ENCODE data around the gene PBXIP1.
"Not testable (repeated sequence)": the region's sequence is repeated elsewhere in the genome, so short reads cannot be mapped to it uniquely, and the experiment has no call there.

The PBXIP1 gene

GRCh38 chr1:154994591-154994990, 38.7 kb upstream of the PBXIP1 start:
- no peak for DNase-seq

DNA sequence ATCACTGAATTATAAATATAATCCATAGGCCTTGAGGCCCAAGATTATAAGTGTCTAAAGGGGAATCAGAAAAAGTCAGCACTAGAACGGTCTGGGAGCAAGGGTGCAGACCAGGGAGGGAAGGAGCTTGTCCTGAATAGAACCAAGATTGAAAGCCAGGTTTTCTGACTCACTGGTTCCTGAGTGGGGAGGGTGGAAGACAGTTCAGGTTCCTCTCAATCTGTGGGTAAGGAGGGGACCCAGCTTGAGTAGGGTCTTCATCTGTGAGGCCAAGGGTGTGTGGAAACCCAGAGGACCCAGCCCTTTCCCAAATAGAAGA, 38.3 kb upstream of the PBXIP1 start:
- no peak for DNase-seq

DNA sequence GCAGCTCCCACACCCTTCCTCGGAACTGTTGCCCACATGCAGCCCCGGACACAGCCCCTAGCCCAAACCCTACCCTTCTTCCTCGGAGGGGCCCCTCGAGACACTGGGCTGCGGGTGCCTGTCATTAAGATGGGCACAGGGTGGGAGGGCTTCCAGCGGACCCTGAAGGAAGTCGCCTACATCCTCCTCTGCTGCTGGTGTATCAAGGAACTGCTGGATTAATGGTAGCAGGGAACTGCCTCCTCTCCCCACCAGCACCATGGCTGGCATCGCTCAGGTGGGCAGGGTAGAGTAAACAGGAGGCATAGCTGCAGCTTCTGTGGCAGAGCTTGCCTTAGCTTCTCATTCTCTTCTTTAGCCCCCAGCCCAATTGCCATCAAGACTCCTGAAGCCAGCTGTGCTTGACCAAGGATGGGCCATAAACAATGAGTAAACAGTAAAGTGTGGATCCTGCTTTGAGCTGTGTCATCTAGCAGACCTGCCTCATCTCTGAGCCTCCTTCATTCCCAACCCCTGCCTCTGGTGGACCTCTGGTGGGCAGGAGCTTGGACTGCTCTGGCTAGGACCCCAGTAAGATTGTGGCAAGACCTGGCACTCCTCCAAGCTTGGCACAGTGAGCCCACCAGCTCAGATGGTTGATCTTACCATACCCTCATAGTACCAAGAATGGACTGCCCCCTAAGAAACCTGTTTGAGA, 37.8 kb upstream of the PBXIP1 start, which contains the start of gene LENEP:
TSS of gene LENEP (plus strand) at position 15 of the 697 bp plus-strand sequence. CDS start at position 37, 22 bp downstream.
- no peak for DNase-seq

DNA sequence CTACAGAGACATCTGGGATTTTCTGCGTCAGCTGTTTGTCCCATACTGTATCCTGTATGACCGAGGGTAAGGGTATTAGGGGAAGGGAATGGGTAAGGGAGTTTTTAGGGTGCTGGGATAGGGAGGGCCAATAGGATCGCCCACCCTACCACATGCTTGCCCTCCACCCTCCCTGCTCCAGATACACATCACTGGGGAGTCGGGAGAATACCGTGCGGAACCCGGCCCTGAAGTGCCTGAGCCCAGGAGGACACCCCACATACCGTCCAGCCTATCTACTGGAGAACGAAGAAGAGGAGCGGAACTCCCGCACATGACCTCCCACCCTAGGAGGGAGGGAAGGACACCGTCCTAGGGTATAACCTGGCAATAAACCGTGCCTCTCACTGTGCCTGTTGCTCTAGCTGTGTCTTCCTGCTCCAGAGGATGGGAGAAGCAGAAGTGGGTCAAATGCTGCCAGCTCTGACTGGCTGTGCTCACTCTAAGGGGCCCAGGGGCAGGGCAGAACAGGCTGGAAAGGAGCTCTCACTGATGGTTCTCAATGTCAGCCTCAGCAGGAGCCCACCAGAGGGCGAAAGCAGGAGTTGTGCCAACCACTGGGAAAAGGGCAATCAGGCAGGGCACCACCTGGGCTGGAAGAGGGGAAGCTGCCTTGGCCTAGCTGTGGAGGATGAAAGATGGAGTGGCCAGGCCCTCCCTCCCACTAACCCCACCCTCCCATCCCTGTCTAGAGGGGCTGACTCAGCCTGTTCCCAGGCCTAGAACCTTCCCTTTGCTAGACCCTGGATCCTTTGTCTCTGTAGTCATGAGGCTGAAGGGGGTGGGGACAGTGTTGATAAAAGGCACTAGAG, 37.0 kb upstream of the PBXIP1 start:
- no peak for DNase-seq

DNA sequence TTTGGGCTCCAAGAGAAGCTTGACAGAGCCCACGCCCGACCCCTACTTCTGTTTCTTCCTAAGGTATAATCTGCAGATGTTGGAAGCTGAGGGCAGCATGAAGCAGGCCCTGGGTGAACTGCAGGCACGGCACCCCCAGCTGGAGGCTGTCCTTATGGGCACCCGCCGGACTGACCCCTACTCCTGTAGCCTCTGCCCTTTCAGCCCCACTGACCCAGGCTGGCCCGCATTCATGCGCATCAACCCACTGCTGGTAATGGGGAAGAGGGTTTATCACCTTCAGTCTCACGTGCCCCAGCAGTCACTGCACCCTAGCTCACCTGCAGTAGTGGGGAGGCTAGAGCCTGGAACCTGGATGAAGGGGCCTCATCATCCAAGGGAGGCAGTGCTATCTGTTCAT, 34.4 kb upstream of the PBXIP1 start:
- no peak for DNase-seq

DNA sequence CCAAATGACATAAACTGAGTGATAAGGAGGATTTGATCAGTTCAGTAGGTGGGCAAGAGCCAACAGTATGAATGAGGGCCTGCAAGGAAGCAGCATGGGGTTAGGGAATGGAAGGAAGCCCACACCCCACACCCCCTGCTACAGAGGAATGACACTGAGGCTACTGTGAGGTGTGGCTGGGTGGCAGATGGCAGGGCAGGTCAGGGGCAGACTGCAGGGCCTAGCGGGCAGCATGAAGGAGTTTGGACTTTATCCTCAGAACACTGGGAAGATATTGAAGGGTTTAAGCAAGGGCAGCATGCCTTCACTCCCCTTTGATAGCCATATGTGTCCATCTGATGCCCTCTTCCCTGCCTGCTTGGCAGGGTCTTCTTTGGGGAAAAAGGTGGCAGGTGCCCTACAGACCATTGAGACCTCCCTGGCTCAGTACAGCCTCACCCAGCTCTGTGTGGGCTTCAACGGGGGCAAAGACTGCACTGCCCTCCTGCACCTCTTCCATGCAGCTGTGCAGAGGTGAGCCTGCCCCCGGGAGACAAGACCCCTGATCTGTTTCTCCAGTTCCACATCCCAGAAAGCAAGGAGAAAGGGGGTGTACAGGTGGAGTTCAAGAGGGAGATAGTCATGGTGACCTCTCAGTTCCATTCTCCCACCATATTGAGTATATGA, 33.4 kb upstream of the PBXIP1 start:
- DNase-seq = no peak

- DNase-seq = no peak
These were observed 32.4 kb upstream of the PBXIP1 start for GRCh38 chr1:154988058-154988954.

DNA sequence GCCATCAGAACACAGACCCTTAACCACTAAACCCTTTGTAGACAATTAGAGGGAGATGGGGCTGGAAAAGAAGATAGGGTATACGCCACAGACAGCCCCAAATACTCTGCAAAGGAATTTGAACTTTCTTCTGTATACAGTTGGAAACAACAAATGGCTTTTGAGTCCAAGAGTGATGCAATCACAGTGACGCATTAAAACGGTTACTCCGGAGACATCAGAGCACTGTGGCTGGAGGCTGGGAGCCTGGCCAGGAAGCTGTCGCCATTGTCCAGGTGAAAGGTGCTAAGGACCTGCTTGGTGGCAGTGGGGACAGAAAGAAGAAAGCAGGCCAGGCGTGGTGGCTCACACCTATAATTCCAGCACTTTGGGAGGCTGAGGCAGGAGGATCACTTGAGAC, 31.4 kb upstream of the PBXIP1 start:
- DNase-seq = no peak

DNA sequence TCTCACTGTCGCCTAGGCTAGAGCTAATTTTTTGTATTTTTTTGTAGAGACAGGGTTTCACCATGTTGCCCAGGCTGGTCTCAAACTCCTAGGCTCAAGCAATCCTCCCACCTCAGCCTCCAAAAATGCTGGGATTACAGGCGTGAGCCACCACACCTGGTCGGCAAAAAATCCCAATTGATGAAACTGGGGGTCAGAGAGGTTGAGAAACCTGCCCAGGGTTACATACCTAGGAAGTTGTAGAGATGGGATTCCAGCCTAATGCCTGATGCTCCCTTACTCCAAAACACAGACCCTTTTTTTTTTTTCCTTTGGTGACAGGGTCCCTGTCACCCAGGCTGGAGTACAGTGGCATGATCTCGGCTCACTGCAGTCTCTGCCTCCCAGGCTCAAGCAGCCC, 30.8 kb upstream of the PBXIP1 start:
- not testable (repeated sequence) for DNase-seq

DNA sequence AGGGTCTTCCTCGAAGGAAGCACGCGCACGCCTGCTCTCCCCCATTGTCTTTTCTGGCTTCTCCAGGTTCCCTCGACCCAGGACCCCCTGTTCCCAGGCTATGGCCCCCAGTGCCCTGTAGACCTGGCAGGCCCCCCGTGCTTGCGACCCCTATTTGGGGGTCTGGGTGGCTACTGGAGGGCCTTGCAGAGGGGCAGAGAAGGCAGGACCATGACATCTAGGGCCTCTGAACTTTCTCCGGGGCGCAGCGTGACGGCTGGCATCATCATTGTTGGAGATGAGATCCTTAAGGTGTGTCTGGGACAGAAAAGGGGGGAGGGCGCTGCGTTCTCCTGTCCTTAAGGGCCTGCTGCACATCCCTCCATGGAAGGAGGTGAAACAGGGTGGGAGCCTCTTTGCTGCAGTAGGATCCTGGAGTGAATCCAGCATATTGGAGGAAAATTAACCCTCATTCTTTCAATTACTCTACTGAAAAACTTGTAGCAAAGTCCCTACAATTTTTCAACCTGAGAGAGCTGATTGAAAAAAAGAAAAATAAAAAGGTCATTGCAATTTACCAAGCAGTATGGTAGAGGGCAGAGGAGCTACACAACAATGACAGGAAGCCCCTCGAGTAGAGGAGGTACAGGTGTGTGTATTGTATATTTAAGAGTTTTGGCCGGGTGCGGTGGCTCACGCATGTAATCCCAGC, 28.0 kb upstream of the PBXIP1 start:
- no peak for DNase-seq

GRCh38 chr1:154982897-154983648, 27.2 kb upstream of the PBXIP1 start, which contains the start of gene FLAD1:
Gene FLAD1 (plus strand): TSS chr1:154983344. CDS start chr1:154983695, 351 bp downstream.
- DNase-seq = peak; percentile 98

- DNase-seq = no peak
These were observed 26.4 kb upstream of the PBXIP1 start for GRCh38 chr1:154982341-154982740.

DNA sequence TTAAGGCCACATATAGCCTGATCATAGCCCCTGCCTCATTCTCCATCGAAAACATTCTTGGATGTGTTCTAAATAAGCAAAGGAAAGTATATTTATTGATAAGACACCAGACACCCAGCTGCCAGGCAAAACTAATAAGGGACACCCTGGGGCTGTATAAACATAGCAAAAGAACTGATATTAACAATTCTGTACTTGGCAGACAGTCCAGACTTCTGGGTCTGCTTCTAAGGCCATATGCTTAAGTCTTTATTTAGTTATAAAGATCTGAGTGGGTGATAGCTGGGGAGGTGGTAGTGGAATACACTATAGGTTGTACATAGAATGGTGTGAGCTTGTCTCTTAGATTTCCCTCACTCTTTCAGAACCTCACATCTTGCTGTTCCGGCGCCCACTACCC, 22.5 kb upstream of the PBXIP1 start:
- DNase-seq = no peak

GRCh38 chr1:154977762-154978161, 21.9 kb upstream of the PBXIP1 start:
- DNase-seq = not testable (repeated sequence)

DNA sequence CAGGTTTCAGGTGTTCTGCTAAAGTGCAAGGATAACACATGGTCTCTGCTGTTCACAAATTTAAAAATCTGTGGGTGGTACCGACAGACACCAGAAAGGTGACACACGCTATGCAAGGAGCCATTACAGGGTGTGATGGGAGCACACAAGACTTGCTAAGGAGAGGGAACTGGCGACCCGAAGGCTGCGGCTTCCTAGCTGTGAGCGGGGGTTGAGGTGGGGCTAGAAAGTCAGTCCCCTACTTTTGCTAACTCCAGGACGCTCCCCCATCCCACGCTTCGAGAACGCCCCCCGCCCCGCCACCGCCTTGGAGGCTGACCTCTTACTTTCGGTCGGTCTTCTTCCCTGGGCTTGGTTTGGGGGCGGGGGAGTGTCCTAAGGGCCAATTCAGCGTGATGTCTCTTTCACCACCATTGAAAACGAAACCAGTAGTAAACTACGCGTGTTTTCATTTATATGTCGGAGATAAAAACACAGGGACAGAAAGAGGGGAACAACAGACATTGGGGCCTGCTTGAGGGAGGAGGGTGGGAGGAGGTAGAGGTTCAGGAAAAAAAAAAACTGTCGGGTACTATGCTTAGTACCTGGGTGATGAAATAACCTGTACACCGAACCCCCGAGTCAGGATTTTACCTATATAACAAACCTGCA, 19.6 kb upstream of the PBXIP1 start:
- DNase-seq = peak; percentile 37

DNA sequence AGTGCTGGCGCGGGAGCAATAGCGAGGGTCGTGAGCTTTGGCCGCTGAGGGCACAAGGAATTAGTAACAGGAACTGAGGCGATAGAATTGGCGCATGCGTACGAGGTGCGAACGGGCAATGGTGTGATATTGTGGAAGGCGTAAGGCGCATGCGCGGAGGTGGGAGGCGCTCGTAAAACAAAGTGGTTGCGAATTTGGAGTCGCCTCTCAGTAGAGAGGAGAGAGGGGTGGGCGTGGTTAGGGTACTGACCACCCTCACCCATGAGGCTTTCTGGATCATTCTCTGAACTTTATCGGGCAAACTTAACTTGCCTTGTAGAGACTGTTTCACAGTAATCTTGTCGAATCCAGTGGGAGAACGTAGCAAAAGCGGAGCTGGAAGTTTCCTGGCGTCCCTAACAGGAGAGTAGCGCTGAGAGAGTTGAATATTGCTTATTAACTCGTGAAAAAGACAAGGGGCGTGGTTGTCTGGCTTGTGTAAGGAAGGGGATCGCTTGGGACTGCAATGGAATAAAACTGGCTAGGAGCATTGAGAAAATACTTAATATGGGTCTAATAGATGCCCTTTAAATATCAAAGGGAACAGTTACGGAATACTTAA, 19.0 kb upstream of the PBXIP1 start:
- DNase-seq = peak; percentile 97

GRCh38 chr1:154974102-154974807, 18.4 kb upstream of the PBXIP1 start, which contains the start of gene CKS1B:
Gene CKS1B (plus strand): TSS chr1:154974681. CDS start chr1:154974746, 65 bp downstream.
- peak; percentile 98 for DNase-seq

GRCh38 chr1:154973344-154974101, 17.6 kb upstream of the PBXIP1 start:
- peak; percentile 77 for DNase-seq

All from KG1 (cell line).